Urothelium cell line (cell line): ENCODE measurements around the gene PCDH18.

Experiments
- DNase-seq: peaks from one replicate; pipeline ENCODE4 v3.0.0; 2011; ENCODE audit warnings: low spot score, mixed read lengths
- FAIRE-seq: peaks from 2 replicates; lab custom pipeline; 2011; peaks lifted over from hg19 to GRCh38; lab: Jason Lieb, UNC

PCDH18 gene

DNA sequence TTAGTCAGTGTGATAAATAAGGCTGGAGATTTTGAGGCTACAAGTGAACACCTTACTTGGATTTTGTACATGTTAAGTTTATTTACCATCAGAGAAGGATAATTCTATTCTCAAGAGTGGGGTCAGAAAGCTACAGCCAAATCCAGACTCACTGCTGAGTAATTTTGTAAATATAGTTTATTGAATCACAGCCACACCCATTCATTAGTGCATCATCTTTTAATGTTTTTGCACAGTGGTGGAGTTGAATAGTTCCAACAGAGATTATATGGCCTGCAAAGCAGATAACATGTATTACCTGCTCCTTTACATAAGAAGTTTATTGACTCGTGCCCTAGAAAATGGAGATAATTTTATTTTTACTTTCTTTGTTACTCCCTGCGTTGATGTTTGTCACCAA lies 60.4 kb downstream of the PCDH18 start:
- DNase-seq, result no peak
- FAIRE-seq, result no peak

DNA sequence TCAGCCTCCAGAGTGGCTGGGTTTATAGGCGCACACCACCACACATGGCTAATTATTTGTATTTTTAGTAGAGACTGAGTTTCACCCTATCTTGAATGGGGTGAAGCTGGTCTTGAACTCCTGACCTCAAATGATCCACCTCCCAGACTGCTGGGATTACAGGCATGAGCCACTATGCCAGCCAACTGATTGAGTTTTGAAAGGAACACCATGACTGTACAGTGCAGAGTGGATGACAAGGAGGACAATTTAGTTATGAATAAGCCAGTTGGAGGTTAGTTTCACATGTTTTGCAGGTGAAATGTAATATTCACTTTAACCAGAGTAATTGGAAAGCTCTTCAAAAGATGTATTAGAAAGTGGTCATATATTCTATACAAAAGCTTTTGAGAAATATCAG lies 60.8 kb downstream of the PCDH18 start:
- FAIRE-seq (no peak), DNase-seq (no peak)

DNA sequence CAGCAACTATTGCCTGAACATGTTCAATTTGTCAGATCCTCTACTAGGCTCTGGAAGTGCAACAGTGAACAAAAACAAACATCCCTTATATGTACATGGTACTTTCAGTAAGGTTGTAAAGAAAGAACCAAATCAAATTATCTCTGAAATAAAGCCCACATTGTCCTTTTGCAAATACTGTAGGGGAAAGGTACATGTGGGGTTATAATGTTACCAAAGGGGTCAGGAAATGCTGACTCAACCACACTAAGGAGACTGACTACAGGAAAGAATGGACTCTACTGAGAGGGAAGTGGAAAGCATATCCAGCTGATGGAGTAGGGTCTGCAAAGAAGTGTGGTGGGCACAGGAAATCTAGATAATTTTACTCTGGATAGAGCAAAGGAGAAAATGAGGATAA lies 61.5 kb downstream of the PCDH18 start:
- no peak for FAIRE-seq
- DNase-seq, result no peak
